Measurements from ENCODE around the gene RPL27.
A peak's percentile ranks its signal among the peaks of the same experiment; 100 is the strongest.
"Not testable (repeated sequence)": the region's sequence is repeated elsewhere in the genome, so short reads cannot be mapped to it uniquely, and the experiment has no call there.

Gene RPL27

GRCh38 chr17:42993913-42994312, 4.3 kb upstream of the RPL27 start:
- DNase-seq (ENCODE audit: low spot score): not testable (repeated sequence)

- no peak for DNase-seq (ENCODE audit: low spot score)
Measured at GRCh38 chr17:42997390-42997983, 732 bp upstream of the RPL27 start.

GRCh38 chr17:42999003-42999525, 845 bp downstream of the RPL27 start:
- no peak for DNase-seq (ENCODE audit: low spot score)

GRCh38 chr17:43000894-43001293, 2.7 kb downstream of the RPL27 start:
- DNase-seq (ENCODE audit: low spot score): not testable (repeated sequence)

- no peak for DNase-seq (ENCODE audit: low spot score)
Measured at GRCh38 chr17:43003542-43004172, 5.4 kb downstream of the RPL27 start.

- peak; percentile 87 for DNase-seq (ENCODE audit: low spot score)
Measured at GRCh38 chr17:43006639-43007551, 8.7 kb downstream of the RPL27 start, which contains the start of gene IFI35. Gene IFI35, plus strand, starts transcription at chr17:43006784. Its CDS starts 164 bp downstream, at chr17:43006948.

- no peak for DNase-seq (ENCODE audit: low spot score)
Measured at GRCh38 chr17:43010667-43011308, 12.6 kb downstream of the RPL27 start.

GRCh38 chr17:43011728-43012472, 13.7 kb downstream of the RPL27 start:
- no peak for DNase-seq (ENCODE audit: low spot score)

GRCh38 chr17:43013296-43013695, 15.1 kb downstream of the RPL27 start:
- DNase-seq (ENCODE audit: low spot score): no peak

- DNase-seq (ENCODE audit: low spot score): no peak
Measured at GRCh38 chr17:43014020-43014648, 15.9 kb downstream of the RPL27 start.

GRCh38 chr17:43014649-43015542, 16.7 kb downstream of the RPL27 start:
- no peak for DNase-seq (ENCODE audit: low spot score)

- DNase-seq (ENCODE audit: low spot score): no peak
Measured at GRCh38 chr17:43015579-43015978, 17.4 kb downstream of the RPL27 start.

GRCh38 chr17:43016216-43016615, 18.0 kb downstream of the RPL27 start:
- no peak for DNase-seq (ENCODE audit: low spot score)

- DNase-seq (ENCODE audit: low spot score): no peak
Measured at GRCh38 chr17:43018008-43018853, 20.0 kb downstream of the RPL27 start.

- DNase-seq (ENCODE audit: low spot score): no peak
Measured at GRCh38 chr17:43018932-43019331, 20.7 kb downstream of the RPL27 start.

- DNase-seq (ENCODE audit: low spot score): no peak
Measured at GRCh38 chr17:43019418-43019817, 21.2 kb downstream of the RPL27 start.

- no peak for DNase-seq (ENCODE audit: low spot score)
Measured at GRCh38 chr17:43020030-43020621, 21.9 kb downstream of the RPL27 start.

All from CD4-positive, alpha-beta T cell treated with Interleukin-6 at 100 ng/mL for 8 hours (primary cell).